Measurements from ENCODE around the gene PLEKHH1. TPM values are rescaled to one million over a fixed set of nuclear protein-coding genes. Genes with fewer than 3 reads are reported as not detected.

The PLEKHH1 gene
- total RNA-seq, 1 donor from 2014 or later: 2.6 TPM

Other genes with a start within 250 kb of the PLEKHH1 start
- 178 TPM for gene ATP6V1D, start 173.5 kb upstream of the PLEKHH1 start, total RNA-seq
- gene EIF2S1, start 173.0 kb upstream of the PLEKHH1 start, total RNA-seq: 89.8 TPM
- gene PLEK2, start 121.1 kb upstream of the PLEKHH1 start, total RNA-seq: 0.40 TPM
- 1.6 TPM for gene TMEM229B, start 44.6 kb upstream of the PLEKHH1 start, total RNA-seq
- gene PIGH, start 67.0 kb downstream of the PLEKHH1 start, total RNA-seq: 10.6 TPM
- gene ARG2, start 86.6 kb downstream of the PLEKHH1 start, total RNA-seq: 1.6 TPM
- 115 TPM for gene VTI1B, start 141.3 kb downstream of the PLEKHH1 start, total RNA-seq
- gene RDH11, start 162.5 kb downstream of the PLEKHH1 start, total RNA-seq: 18.3 TPM
- gene RDH12, start 168.6 kb downstream of the PLEKHH1 start, total RNA-seq: not detected

Data from cardiac septum (tissue), 1 donor.